HG02852 (cell line): Measurements from ENCODE around the gene C16orf54.
"Not testable (repeated sequence)": the region's sequence is repeated elsewhere in the genome, so short reads cannot be mapped to it uniquely, and the experiment has no call there.

Source experiments
- ATAC-seq: cut with Tn5 transposase; IDR thresholded peaks from one replicate; pipeline ENCODE4 v1.9.1; 2021; ENCODE audit warnings: mild to moderate bottlenecking, moderate library complexity; ENCODE audit not compliant: unreplicated experiment

The C16orf54 gene, protein sequence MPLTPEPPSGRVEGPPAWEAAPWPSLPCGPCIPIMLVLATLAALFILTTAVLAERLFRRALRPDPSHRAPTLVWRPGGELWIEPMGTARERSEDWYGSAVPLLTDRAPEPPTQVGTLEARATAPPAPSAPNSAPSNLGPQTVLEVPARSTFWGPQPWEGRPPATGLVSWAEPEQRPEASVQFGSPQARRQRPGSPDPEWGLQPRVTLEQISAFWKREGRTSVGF

GRCh38 chr16:29745853-29746345 is at the start of gene C16orf54:
Gene C16orf54, minus strand, starts transcription at chr16:29745990. Its CDS starts 1,039 bp downstream, at chr16:29744951.
- peak; percentile 61 for ATAC-seq

- no peak for ATAC-seq
These were observed 48.5 kb upstream of the C16orf54 start for GRCh38 chr16:29794231-29794710.

DNA sequence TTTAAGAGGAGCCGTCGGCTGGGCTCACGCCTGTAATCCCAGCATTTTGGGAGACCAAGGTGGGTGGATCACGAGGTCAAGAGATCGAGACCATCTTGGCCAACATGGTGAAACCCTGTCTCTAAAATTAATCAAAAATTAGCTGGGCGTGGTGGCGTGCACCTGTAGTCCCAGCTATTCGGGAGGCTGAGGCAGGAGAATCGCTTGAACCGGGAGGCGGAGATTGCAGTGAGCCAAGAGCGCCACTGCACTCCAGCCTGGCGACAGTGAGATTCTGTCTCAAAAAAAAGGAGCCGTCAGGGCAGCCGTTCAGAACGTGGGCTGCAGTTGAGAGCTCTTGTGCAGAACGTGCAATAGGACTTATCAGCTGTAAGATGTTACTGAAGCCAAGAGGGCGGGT is 47.4 kb upstream of the C16orf54 start:
- ATAC-seq: not testable (repeated sequence)

- ATAC-seq: no peak
These were observed 46.3 kb upstream of the C16orf54 start for GRCh38 chr16:29791845-29792807.

- ATAC-seq: no peak
These were observed 45.4 kb upstream of the C16orf54 start for GRCh38 chr16:29790949-29791844.

DNA sequence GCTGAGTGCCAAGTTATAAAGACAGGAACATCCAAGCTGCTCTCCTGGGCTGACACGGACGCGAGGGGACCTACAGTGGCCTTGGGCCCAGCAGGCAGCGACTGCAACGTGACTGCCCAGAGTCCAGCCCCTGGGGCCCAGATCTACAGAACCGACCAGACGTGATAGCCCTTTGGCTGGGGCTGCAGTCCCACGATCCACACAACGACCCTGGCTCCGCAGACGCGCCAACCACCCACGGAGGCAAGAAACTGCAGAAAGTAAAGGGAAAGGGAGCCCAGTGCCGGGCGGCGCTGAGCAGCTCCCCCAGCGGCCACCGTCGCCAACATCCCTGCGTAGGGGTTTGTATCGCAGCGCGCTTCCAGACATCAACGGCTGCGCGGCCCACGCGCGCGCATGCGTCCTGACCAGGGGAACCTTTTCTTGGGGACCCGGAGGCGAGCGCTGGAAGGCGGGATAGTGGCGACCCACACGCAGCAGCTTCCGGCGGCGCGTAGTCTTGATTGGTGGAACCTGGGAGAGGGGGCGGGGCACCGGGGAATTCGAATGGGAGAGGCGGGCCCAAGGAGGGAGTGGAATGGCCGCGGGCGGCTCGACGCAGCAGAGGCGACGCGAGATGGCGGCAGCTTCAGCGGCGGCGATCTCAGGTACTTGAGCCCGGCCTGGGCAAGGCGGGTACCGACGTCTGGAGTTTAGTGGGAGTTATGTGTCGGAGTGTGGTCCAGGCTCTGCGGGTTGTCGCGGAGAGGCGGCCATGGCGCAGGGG is 44.6 kb upstream of the C16orf54 start, which contains the start of gene KIF22:
Gene KIF22 (plus strand): TSS at position 569 of the 766 bp plus-strand sequence. CDS start 9 bp downstream, at position 578.
- ATAC-seq: peak; percentile 91

DNA sequence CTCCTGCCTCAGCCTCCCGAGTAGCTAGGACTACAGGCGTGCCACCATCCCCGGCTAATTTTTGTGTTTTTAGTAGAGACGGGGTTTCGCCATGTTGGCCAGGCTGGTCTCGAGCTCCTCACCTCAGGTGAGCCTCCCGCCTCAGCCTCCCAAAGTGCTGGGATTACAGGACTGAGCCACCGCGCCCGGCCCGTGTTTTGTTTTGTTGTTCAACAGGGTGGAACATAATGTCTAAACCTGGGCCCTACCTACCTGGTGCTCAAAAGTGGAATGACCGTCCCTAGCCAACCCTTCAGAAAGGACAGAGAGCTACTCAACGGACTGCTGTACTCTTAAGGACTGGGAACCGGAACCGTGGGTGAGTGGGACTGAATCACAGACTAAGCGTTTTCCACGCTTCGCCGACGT is 44.0 kb upstream of the C16orf54 start:
- no peak for ATAC-seq

DNA sequence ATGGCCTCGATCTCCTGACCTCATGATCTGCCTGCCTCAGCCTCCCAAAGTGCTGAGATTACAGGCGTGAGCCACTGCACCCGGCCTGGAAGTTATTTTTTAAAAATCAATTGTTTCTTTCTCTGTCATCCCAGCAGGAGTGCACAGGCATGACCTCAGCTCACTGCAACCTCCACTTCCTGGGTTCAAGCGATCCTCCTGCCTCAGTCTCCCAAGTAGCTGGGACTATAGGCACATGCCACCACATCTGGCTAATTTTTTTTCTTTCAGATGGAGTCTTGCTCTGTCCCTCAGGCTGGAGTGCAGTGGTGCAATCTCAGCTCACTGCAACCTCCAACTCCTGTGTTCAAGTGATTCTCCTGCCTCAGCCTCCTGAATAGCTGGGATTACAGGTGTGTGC is 41.4 kb upstream of the C16orf54 start:
- not testable (repeated sequence) for ATAC-seq

DNA sequence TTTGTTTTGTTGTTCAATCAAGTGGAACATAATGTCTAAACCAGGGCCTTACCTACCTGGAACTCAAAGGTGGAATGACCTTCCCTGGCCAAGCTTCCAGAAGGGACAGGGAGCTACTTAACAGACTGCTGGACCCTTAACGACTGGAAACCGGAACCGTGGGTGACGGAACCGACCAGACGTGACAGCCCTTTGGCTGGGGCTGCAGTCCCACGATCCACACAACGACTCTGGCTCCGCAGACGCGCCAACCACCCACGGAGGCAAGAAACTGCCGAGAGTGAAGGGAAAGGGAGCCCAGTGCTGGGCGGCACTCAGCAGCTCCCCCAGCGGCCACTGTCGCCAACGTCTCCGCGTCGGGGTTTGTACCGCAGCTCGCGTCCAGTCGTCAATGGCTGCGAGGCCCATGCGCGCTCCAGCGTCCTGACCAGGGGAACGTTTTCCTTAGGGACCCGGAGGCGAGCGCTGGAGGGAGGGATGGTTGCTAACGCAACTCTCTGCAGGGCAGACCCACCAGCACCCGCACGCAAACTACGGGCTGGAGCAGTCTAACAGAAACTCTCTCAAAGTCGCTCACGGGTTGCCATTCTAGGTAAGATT is 39.2 kb upstream of the C16orf54 start:
- no peak for ATAC-seq

DNA sequence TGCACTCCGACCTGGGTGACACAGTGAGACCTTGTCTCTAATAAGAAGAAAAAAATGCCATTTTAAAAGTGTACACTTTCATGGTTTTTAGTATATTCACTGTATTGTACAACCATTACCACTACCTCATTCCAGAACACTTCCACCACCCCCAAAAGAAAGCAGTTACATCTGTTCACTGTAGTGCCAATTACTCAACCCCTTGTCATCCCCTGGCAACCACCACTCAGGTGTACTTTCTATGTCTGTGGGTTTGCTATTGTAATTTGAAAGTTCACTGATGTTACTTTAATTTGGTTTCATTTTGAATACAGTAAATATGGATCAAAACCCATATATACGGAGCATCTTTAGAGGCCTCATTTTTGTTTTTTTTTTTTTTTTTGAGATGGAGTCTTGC is 38.4 kb upstream of the C16orf54 start:
- no peak for ATAC-seq

DNA sequence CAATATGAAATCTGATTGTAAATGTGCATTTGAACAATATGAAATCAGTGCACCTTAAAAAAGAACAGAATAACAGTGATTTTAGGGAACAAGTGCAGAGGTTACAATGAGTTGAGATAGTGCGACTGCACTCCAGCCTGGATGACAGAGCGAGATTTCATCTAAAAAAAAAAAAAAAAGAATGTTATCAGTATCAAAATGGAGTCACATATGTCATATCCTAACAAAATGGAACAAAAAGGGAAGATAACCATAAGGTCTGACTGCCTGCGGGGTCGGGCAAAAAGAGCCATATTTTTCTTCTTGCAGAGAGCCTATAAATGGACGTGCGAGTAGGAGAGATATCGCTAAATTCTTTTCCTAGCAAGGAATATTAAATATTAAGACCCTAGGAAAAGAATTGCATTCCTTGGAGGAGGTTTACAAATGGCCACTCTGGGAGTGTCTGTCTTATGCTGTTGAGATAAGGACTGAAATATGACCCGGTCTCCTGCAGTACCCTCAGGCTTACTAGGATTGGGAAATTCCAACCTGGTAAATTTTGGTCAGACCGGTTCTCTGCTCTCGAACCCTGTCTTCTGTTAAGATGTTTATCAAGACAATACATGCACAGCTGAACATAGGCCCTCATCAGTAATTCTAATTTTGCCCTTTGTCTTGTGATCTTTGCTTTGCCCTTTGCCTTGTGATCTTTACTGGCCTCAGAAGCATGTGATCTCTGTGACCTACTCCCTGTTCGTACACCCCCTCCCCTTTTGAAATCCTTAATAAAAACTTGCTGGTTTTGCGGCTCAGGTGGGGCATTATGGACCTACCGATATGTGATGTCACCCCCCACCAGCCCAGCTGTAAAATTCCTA is 37.5 kb upstream of the C16orf54 start:
- not testable (repeated sequence) for ATAC-seq

- no peak for ATAC-seq
These were observed 33.7 kb upstream of the C16orf54 start for GRCh38 chr16:29779474-29779873.

DNA sequence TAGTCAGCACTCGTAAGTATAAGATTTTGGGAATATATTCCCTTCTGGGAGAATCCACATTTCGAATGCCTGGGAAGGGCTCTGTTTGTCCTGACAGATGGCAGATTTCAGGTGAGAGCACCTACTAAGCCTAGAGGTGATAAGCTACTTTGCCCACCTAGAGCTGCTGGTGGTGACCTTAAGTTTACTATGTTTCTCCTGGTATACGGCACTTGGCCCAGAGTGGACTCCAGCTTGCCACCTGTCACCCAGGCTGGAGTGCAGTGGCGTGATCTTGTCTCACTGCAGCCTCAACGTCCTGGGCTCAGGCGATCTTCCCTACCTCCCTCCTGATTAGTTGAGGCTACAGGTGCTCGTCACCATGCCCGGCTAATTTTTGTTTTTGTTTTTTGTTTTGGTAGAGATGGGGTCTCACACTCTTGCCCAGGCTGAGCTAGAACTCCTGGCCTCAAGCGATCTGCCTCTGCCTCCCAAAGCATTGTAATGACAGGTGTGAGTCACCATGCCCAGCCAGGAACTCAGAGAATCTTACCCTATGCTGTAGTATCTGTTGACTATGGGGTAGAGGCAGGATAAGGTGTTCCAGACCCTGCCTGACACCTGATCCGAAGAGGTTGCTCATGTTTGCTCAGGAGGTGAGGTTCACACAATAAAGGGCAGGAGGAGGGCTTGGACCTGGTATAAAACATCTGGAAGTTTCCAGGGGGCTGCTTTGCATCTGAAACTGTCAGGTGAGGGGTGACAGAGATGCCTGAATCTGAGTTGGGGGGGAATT is 32.0 kb upstream of the C16orf54 start, which contains the start of gene ZG16:
Gene ZG16 (plus strand): TSS at position 681 of the 775 bp plus-strand sequence. CDS start 1,011 bp downstream, outside the sequence.
- ATAC-seq: no peak

GRCh38 chr16:29775742-29776408 is 30.1 kb upstream of the C16orf54 start:
- no peak for ATAC-seq

GRCh38 chr16:29774730-29775129 is 28.9 kb upstream of the C16orf54 start:
- no peak for ATAC-seq

GRCh38 chr16:29772330-29772729 is 26.5 kb upstream of the C16orf54 start:
- not testable (repeated sequence) for ATAC-seq
